NCI-H510A treated with DMSO at 0.1 percent for 48 hours (cell line): ENCODE results near the gene ANKRD11.

Source experiments
- DNase-seq: peaks from one replicate; lab custom pipeline; 2025; lab: John Stamatoyannopoulos, UW

The ANKRD11 gene

DNA sequence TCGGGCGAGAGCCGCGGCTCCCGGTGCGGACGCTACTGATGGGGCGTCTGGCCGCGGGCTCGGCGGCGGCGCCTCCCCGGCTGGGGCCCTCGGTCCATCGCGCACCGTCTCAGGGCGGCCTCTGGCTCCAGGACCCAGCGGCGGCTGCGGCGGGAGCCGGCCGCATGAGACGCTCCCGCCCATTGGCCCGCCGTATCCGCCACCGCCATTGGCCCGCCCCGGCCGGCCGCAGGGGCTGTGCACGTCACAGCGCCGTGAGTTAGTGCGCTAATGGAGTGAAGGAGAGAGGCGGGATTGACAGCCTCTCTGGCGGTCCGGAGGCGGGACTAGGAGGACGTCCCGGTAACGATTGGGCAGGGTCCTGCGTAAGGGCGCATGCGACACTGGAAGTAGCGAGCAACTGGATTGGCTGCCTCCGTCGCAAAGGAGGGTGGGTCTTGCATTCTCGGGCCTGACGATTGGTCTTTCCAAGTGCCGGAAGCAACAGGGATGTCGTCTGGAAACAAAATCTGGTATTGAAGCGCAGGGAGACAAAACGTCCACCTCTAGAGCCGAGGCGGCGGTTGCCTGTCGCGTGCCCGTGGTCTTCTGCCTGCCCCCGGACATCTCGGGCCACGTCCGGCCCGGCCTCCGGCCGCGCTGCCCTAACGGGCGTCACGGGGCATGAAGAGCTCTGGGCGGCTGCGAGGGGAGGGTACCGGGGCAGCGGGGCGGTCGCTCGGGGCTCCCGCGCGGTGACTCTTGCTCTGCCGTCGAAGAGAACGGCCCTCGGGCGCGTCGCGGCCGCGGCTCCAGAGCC lies at the start of gene ANKRD11:
Gene ANKRD11, minus strand, starts transcription at position 123 of the 799 bp plus-strand sequence. CDS start 173,542 bp downstream, outside the sequence.
- DNase-seq = peak; percentile 94

DNA sequence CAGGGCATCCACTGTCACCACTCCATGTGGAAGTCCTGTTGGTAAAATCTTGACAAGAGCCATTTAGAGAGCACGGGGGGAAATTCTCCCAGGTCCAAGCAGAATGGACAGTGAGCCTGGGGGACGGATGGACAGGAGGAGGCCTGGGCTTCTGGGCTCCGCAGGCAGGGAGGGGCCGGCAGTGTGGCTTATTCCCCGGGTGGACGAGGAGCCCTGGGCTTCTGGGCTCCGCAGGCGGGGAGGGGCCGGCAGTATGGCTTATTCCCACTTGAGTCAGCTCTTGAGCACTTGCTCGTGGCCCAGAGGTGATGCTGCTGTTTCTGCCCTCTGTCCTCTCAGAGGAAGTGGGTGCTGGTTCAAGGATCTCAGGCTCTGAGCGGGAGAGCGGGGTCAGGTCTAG lies 47.9 kb upstream of the ANKRD11 start:
- no peak for DNase-seq

DNA sequence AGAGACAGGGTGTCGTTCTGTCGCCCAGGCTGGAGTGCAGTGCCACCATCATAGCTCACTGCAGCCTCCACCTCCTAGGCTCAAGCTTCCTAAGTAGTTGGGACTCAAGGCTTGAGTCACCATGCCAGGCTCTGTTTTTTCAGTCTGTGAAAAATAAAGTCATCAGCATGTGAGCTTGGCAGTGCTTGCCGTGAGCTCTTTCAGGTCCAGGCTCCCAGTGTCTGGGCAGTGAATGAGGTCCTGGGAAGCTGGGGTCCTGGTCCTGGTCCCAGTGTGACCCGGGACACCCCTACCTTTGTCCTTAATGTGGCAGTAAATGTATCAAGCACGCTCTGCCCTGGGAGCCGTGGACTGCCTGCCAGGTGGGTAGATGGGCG lies 47.2 kb upstream of the ANKRD11 start:
- no peak for DNase-seq

- DNase-seq = no peak
Measured at GRCh38 chr16:89536886-89537548, 46.7 kb upstream of the ANKRD11 start.

DNA sequence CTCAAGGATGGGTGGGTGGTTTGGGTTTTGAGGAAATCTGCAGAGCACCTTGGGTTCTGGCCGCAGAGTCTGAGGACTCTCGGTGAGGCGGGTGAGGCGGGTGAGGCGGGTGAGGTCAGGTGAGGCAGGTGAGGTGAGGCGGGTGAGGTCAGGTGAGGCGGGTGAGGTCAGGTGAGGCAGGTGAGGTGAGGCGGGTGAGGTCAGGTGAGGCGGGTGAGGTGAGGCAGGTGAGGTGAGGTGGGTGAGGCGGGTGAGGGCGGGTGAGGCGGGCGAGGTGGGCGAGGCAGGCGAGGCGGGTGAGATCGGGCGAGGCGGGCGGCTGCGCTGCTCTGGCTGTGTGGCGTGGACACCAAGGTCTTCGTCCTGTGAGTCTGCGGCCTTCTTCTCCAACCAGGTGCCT lies 46.0 kb upstream of the ANKRD11 start:
- no peak for DNase-seq

DNA sequence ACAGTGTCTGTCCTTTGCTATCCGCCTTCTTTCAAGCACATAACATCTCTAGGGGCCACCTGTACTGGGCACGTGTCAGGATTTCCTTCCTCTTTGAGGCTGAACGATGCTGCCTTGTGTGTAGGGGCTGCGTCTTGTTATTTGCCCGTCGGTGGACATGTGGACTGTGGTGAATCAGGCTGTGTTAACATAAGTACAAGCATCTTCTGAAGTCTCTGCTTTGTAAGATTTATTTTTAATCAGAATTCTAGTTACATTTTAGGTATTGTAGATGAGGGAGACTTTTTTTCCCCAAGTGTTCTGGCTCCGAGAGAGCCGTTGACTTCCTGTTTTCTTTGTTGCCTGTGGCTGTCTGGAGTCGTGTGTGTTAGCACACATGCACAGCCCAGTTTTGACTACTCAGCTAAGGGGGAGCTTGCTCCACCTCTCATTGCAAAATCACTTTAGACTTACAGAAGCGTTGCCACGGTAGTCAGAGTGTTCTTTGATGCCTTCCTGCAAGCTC lies 43.9 kb upstream of the ANKRD11 start:
- no peak for DNase-seq

GRCh38 chr16:89531821-89532526 lies 41.6 kb upstream of the ANKRD11 start:
- DNase-seq = no peak

- no peak for DNase-seq
Measured at GRCh38 chr16:89530401-89531381, 40.3 kb upstream of the ANKRD11 start.

DNA sequence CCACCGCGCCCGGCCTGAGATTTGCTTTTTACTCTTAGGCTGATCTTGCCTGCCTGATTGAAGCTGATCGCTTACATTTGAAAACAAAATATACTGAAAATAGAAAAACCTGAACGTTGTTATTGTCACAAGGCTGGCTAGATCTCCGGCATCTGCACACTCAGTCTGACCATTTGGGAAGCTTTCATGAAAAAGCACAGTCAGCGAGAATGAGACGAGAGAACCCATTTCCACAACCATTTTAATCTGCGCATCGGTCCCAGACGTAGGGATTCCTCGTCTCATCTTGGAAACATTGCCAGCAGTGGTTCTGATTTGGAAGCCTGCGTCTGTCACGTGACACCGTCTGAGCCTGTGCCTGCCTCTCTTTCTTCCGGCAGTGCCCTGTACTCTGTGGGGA lies 38.7 kb upstream of the ANKRD11 start:
- no peak for DNase-seq

- DNase-seq = no peak
Measured at GRCh38 chr16:89525146-89525913, 35.0 kb upstream of the ANKRD11 start.

DNA sequence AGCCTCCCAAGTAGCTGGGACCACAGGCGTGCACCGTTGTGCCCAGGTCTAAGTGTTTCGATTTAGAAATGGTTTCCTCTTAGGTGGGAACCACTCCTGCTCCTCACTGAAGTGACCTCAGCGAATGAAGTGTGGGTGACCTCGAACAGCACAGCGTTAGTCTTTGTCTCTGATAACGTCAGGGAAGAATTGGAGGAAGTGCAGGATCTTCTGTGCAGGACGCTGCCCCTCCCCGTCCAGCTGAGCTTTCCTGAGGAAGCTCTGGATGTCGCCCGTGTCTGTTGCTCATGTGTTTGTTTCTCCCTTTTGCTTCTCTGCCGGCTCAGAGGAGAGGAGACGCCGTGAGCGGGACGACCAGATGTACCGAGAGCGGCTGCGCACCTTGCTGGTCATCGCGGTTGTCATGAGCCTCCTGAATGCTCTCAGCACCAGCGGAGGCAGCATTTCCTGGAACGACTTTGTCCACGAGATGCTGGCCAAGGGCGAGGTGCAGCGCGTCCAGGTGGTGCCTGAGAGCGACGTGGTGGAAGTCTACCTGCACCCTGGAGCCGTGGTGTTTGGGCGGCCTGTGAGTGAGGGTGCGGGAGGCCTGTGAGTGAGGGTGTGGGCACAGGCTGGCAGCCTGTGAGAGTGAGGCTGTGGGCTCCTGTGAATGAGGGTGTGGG lies 33.5 kb upstream of the ANKRD11 start:
- DNase-seq = no peak

DNA sequence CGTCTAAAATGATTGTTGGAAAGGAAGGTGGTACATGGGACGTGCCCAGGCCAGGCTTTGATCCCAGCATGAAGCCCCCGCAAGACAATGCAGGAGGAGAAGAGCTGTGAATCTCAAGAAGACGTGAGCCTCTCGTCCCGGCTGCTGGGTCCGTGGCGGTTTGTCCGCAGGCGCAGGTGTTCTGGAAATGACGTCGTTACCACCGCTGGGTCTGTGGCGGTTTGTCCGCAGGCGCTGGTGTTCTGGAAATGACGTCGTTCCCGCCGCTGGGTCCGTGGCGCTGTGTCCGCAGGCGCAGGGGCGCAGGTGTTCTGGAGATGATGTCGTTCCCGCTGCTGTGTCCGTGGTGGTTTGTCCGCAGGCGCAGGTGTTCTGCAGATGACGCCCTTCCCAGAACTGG lies 31.9 kb upstream of the ANKRD11 start:
- DNase-seq = no peak

DNA sequence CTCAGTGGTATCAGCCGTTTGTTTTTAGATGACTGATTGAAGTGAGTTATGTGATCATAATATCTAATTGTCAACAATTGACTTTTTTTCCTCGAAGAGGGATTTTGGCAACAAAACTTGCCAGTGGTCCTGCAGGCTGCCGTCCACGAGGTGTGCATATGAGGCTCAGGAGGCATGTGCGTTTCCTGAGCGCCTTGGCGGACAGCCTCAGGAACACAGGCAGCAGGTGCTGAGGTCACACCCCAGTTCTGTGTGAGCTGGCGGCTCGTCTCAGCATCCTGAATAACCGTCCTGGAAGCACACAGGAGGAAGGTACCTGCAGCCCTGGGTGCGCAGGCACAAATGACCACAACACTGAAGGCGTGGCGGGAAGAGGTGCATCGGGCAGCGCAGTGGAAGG lies 29.5 kb upstream of the ANKRD11 start:
- DNase-seq = no peak

DNA sequence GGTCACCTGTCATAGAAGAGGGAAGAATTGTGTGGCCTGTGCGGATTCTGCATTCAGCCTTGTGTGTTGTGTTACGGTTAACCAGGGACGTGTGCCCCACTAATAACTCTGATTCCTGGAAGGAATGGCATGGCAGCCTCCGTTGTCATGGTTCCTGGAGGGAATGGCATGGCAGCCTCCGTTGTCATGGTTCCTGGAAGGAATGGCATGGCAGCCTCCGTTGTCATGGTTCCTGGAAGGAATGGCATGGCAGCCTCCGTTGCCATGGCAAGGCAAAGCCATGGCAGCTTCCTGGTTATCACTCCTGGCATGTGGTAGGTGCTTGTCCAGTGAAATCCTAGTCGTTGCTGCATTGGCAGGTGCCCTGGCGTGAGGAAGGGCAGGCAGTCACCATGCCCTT lies 26.8 kb upstream of the ANKRD11 start:
- DNase-seq = no peak

- no peak for DNase-seq
Measured at GRCh38 chr16:89512453-89512852, 22.1 kb upstream of the ANKRD11 start.

DNA sequence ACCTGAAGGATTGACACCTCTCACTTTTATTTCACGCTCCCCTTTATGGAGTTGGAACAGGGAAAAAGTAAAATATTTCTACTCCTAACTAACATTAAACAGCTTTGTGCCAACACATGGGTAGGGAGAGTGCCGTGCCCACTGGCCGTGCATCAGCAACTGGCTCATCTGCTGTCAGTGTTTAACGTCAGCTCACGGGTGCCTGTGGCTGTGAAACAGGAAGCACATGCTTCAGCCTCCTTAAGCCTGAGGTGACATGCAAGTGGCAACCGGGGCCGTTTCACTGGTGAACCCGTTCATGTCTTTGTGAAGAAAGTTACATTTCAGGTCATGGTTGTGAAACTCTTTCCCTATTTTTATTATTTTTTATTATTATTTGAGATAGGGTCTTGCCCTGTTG lies 21.0 kb upstream of the ANKRD11 start:
- no peak for DNase-seq

DNA sequence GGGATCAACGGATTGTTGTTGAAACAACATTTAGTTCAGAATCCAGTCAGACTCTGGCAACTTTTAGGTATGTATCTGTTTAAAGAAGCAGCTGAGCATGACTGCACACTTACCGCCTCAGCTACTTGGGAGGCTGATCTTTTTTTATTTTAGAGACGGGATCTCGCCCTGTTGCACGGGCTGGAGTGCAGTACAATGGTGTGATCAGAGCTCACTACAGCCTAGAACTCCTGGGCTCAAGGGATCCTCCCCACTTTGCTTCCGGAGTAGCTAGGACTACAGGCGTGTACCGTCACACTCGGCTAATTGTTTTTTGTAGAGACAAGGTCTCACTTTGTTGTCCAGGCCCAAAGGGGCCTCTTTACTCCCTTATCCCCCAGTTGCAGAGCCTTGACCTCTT lies 20.2 kb upstream of the ANKRD11 start:
- DNase-seq = no peak

DNA sequence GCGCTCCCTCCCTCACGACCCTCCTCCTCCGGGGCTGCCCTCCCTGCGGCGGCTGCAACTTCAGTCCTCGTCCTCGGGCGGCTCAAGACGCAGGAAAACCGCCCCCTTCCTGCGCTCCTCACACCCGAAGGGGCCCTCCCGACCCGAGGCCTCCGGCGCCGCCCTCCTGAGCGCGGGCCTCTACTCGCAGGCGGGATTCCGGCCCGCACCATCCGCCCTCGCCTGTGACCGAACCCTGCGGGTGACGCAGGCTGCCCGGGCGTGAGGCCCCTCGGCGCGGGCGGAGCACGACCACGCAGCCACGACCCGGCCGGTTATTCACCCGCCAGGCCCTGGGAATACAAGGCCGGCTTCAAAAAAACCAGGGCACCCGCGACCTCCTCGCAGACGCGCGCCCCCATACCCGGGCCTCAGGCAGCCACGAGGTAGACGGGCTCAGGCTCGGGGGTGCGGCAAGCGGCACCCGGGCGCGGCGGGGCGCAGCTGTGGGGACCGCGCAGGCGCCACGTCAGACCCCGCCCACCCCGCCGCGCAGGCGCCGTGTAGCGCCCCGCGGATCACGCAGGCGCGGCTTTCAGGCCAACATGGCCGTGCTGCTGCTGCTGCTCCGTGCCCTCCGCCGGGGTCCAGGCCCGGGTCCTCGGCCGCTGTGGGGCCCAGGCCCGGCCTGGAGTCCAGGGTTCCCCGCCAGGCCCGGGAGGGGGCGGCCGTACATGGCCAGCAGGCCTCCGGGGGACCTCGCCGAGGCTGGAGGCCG lies 17.7 kb upstream of the ANKRD11 start, which contains the start of gene SPG7:
Gene SPG7, plus strand, starts transcription at position 570 of the 757 bp plus-strand sequence. Its CDS starts 15 bp downstream, at position 585.
- peak; percentile 29 for DNase-seq

GRCh38 chr16:89507214-89507833 lies 17.0 kb upstream of the ANKRD11 start:
- no peak for DNase-seq
